ENCODE measurements around the gene DNAJC8.

DNAJC8 gene

DNA sequence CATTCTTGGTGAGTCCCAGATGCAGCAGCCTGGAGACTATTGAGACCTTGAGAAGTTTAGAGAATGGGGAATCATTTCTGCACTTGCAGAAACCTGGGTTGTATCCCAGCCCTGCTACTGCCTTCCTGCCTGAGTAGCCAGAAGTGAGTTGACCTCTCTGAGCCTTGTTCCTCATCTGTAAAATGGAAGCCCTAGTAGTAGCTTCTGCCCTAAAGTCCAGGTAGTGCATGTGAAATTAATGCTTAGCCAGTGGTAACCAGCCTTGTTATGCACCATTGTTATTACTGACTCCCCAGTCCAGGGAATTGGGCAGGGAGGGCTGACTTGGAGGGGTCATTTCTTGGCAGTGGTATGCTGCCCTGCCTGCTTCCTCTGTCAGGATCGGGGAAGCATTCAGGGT is 32.1 kb upstream of the DNAJC8 start:
- in situ Hi-C loops (cut with HindIII; ENCODE audit: low sequenced_read_pairs): no loop called here
- no peak overlapping the region for H3K4me3 ChIP-seq (ENCODE audit: low read depth, low read length)

DNA sequence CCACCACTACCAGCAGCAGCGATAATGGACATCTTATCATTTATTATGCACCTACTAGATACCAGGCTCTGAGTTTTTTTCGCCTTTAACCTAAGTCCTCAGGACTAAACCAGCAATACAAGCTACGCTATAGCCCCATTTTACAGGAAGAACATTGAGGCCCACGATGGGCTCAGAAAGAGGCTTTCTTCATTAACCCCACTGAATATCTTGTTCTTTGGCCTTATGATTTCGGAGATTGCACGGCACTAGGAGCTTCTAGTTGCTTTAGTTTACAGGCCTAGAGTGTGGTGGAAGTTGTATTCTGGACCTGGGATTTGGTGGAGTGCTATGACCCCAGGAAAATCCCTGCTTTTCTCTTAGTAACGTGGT is 28.0 kb upstream of the DNAJC8 start:
- peak overlapping the region; percentile 98 for H3K4me3 ChIP-seq (ENCODE audit: low read depth, low read length)
- TF ChIP-seq, protein P1, sequence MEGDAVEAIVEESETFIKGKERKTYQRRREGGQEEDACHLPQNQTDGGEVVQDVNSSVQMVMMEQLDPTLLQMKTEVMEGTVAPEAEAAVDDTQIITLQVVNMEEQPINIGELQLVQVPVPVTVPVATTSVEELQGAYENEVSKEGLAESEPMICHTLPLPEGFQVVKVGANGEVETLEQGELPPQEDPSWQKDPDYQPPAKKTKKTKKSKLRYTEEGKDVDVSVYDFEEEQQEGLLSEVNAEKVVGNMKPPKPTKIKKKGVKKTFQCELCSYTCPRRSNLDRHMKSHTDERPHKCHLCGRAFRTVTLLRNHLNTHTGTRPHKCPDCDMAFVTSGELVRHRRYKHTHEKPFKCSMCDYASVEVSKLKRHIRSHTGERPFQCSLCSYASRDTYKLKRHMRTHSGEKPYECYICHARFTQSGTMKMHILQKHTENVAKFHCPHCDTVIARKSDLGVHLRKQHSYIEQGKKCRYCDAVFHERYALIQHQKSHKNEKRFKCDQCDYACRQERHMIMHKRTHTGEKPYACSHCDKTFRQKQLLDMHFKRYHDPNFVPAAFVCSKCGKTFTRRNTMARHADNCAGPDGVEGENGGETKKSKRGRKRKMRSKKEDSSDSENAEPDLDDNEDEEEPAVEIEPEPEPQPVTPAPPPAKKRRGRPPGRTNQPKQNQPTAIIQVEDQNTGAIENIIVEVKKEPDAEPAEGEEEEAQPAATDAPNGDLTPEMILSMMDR (IDR thresholded peaks at IDR 0.05; ENCODE audit: low read depth, low read length): no peak
- in situ Hi-C loops (cut with HindIII; ENCODE audit: low sequenced_read_pairs): no loop called here
- DNase-seq (ENCODE audit: low read depth, low spot score): peak; percentile 4

More for the DNA sequence above, 32.1 kb upstream of the DNAJC8 start:
- TF ChIP-seq, protein P1 (IDR thresholded peaks at IDR 0.05; ENCODE audit: low read depth, low read length): no peak
- no peak for DNase-seq (ENCODE audit: low read depth, low spot score)

DNA sequence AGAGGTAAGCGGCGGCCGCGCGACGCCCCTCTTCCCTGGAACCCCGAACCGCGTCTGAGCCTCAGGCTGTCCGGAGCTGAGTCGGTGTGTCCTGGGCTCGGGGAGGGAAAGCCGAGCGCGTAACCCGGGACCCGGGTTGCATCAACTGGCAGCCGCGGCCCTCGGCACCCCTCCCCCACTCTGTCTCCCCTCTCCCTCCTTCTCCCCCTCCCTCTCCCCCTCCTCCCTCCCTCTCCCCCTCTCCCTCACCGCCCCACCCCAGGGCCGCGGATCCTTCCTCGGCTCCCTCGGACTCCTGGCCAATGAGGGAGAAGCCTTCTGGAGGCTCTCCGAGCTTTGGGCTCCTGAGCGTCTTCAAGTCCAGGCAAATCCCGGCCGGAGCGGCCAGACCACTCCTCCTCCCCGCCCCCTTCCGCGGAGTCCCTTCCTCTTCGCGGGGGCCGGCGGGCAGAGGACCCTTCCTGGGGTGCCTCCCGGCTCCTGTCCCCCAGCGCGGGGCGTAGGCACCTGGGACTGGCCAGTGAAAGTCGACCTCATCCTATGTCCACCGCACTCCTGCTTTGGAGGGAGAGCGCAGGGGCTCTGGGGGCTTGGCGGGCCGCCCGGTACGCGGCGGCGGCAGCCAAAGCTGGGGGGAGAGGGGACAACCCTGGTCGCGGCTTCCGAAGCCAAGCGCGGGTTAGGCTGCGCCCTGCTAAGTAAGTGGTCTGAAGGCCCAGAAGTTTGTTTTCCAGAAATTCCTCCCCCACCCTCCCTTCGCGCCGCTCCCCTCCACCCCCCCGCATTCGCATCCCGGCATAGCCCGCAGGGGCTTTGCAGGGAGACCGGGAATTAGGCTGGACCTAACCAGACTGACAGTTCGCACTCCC is 27.3 kb upstream of the DNAJC8 start:
- in situ Hi-C loops (cut with HindIII; ENCODE audit: low sequenced_read_pairs): no loop called here
- TF ChIP-seq, protein P1 (IDR thresholded peaks at IDR 0.05; ENCODE audit: low read depth, low read length): no peak
- peak overlapping the region; percentile 98 for H3K4me3 ChIP-seq (ENCODE audit: low read depth, low read length)
- peak; percentile 92 for DNase-seq (ENCODE audit: low read depth, low spot score)

DNA sequence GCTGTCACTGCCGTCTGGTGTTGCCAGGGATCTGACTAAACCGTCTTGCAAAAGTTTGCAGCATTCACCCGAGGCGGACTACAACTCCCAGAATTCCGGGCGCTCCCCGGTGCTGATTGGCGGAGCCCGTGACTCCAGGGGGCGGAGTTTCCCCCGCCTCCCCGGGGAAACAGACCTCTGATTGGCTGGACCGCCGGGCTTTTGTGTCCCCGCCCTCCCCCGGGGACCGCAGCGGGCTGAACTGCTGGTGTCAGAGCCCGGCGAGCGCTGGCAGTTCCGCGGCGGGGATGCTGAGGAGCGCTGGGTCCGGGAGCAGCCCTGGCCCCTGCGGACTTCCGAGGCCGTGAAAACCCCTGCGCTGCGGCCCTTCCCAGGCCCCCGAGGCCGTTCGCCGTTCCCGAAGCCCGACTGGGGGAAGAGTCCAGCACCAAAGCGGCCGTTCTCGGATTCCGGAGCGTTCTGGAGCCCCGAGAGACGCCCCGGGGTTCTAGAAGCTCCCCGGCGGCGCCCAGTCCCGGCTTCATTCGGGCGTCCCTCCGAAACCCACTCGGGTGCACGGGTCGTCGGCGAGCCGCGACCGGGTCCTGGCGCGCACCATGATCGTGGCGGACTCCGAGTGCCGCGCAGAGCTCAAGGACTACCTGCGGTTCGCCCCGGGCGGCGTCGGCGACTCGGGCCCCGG is 26.6 kb upstream of the DNAJC8 start, which contains the start of gene SESN2:
Gene SESN2, plus strand, starts transcription at position 267 of the 682 bp plus-strand sequence. Its CDS starts 330 bp downstream, at position 597.
- TF ChIP-seq, protein P1 (IDR thresholded peaks at IDR 0.05; ENCODE audit: low read depth, low read length): no peak
- DNase-seq (ENCODE audit: low read depth, low spot score): peak; percentile 99
- H3K4me3 ChIP-seq (ENCODE audit: low read depth, low read length): peak within 1 kb of the TSS; percentile 98
- in situ Hi-C loops (cut with HindIII; ENCODE audit: low sequenced_read_pairs): no loop called here

DNA sequence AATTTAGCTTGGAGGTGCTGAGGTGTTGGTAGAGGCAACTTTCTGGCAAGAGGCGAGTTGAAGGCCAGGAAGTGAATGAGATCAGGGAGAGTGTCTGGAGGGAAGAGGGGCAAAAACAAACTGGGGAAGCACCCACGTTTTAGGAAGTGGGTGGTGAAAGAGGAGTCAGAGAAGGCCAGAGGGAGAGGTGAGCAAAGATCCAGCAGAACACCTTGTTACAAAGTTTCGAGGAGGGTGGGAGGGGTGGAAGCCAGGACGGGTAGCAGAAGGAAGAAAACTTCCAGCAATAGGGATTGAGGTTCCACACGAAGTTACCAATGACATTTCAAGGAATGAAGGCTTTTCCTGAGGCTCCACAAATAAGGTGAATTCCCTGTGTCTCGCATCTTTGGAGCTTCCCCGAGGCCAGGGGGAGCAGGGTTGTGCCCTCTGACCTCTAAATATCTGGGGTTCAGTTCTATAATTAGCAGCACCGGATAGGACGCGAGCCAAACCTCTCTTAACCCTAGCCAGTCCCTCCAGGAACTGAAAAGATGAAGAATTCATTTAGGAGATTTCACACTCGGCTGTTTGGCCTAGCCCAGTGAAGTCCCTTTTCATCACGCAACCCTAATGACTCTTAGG is 25.9 kb upstream of the DNAJC8 start:
- TF ChIP-seq, protein P1 (IDR thresholded peaks at IDR 0.05; ENCODE audit: low read depth, low read length): no peak
- DNase-seq (ENCODE audit: low read depth, low spot score): no peak
- peak overlapping the region; percentile 5 for H3K4me3 ChIP-seq (ENCODE audit: low read depth, low read length)
- in situ Hi-C loops (cut with HindIII; ENCODE audit: low sequenced_read_pairs): no loop called here

DNA sequence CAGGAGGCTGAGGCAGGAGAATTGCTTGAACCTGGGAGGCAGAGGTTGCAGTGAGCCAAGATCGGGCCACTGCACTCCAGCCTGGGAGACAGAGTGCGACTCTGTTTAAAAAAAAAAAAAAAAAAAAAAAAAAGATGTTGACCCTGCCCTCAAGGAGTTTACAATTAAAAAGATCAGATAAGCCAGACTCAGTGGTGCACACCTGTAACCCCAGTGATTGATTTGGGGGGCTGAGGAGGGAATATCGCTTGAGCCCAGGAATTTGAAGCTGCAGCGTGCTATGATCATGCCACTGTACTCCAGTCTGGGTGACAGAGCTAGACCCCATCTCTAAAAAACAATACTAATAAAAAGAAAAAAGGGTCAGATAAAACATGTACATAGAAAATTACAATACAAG is 24.9 kb upstream of the DNAJC8 start:
- H3K4me3 ChIP-seq (ENCODE audit: low read depth, low read length): no peak overlapping the region
- in situ Hi-C loops (cut with HindIII; ENCODE audit: low sequenced_read_pairs): no loop called here
- DNase-seq (ENCODE audit: low read depth, low spot score): no peak
- TF ChIP-seq, protein P1 (IDR thresholded peaks at IDR 0.05; ENCODE audit: low read depth, low read length): no peak
